ENCODE results near the gene SYT1. TPM values are rescaled to one million over a fixed set of nuclear protein-coding genes. Genes with fewer than 3 reads are reported as not detected.

Gene SYT1
- total RNA-seq, 2 experiments from 2014 or later, result not detected

GRCh38 chr12:79487386-79488110 is 623.0 kb downstream of the SYT1 start:
- no peak for ATAC-seq (ENCODE audit: poor library complexity)
- no peaks in the 10 kb centered on the region for H3K4me1 ChIP-seq (ENCODE audit: insufficient read depth, low read length)
- intact Hi-C loops (cut with DNase I, micrococcal nuclease), result no loop called here
- ChIA-PET POLR2A (no interaction called here), CTCF (no interaction called here)
- Mint-ChIP-seq H3K4me3 (no peak overlapping the region), H3K27me3 (no peaks in the 10 kb centered on the region), H3K36me3 (ENCODE audit: low read depth) (no peaks in the 10 kb centered on the region), H3K9me3 (peaks cover 4% of the 10 kb centered on the region), H3K4me1 (ENCODE audit: low read depth) (no peaks in the 10 kb centered on the region), H3K27ac (no peak overlapping the region)
- no peaks in the 10 kb centered on the region for H3K27me3 ChIP-seq (ENCODE audit: control insufficient read depth in 1 of 2, insufficient read depth in 2 of 2, low read length in 2 of 2)
- H3K27ac ChIP-seq (ENCODE audit: low read depth in 1 of 2, low read length in 2 of 2), result no peak overlapping the region
- no peak overlapping the region for H3K4me3 ChIP-seq (ENCODE audit: low read length)
- H3K36me3 ChIP-seq (ENCODE audit: insufficient read depth, low read length), result no peaks in the 10 kb centered on the region
- no peak for TF ChIP-seq CTCF (IDR thresholded peaks at IDR 0.05)
- no peak for DNase-seq
- no peaks in the 10 kb centered on the region for H3K9me3 ChIP-seq (ENCODE audit: control insufficient read depth in 1 of 2, insufficient read depth in 1 of 2, low read length in 2 of 2)

Small RNA genes lying within 50 kb of the gene (microRNA-seq; reads per million reads assigned to microRNA genes)
- gene MIR1252 (ENCODE audit: borderline microRNAs expressed, borderline replicate concordance), result not detected
